T-helper 17 cell (primary cell): ENCODE data around the gene IFT172. TPM values are rescaled to one million over a fixed set of nuclear protein-coding genes. Genes with fewer than 3 reads are reported as not detected.
"Not testable (repeated sequence)": the region's sequence is repeated elsewhere in the genome, so short reads cannot be mapped to it uniquely, and the experiment has no call there.

Experiments used
- ATAC-seq: fragments of 150-1000 bp; cut with Tn5 transposase; 2 replicates; pipeline ENCODE4 v1.10.0; 2021; ENCODE audit warnings: mild to moderate bottlenecking, moderate library complexity
- DNase-seq, 3 donors: peaks; one replicate each; pipeline versions ENCODE4 v3.0.0 to v3.0.0-alpha.2; 2020 to 2021
- H3K9me3 ChIP-seq: one replicate; pipeline ENCODE4 v1.7.0; 2013; ENCODE audit warnings: low read length, mild to moderate bottlenecking; ENCODE audit not compliant: control insufficient read depth, poor library complexity, severe bottlenecking
- H3K27ac Mint-ChIP-seq: one replicate; pipeline ENCODE4 v1.8.0; 2022; ENCODE audit warnings: mild to moderate bottlenecking, moderate library complexity, mixed read lengths
- H3K27me3 Mint-ChIP-seq: one replicate; pipeline ENCODE4 v1.8.0; 2022; ENCODE audit warnings: mixed read lengths
- H3K36me3 Mint-ChIP-seq: one replicate; pipeline ENCODE4 v1.8.0; 2022; ENCODE audit warnings: low read depth, mixed read lengths
- H3K4me1 Mint-ChIP-seq: one replicate; pipeline ENCODE4 v1.8.0; 2022; ENCODE audit warnings: mild to moderate bottlenecking, mixed read lengths
- H3K4me3 Mint-ChIP-seq: one replicate; pipeline ENCODE4 v1.8.0; 2022; ENCODE audit warnings: mild to moderate bottlenecking, moderate library complexity, mixed read lengths
- total RNA-seq, 4 donors: library from RNA in 2 of 4; stranded (reverse) in 2 of 4; gene quantifications; one replicate each; pipeline ENCODE4 v1.2.3 and lab custom pipeline; 2022 to 2026

Gene IFT172
- total RNA-seq = 10 to 100 TPM in 1 of 2 donors, 1 to 10 TPM in 1; 7.2 to 14.1 TPM
- total RNA-seq (lab: John Stamatoyannopoulos, UW) = 15.8 to 18.0 reads per million in 2 donors

DNA sequence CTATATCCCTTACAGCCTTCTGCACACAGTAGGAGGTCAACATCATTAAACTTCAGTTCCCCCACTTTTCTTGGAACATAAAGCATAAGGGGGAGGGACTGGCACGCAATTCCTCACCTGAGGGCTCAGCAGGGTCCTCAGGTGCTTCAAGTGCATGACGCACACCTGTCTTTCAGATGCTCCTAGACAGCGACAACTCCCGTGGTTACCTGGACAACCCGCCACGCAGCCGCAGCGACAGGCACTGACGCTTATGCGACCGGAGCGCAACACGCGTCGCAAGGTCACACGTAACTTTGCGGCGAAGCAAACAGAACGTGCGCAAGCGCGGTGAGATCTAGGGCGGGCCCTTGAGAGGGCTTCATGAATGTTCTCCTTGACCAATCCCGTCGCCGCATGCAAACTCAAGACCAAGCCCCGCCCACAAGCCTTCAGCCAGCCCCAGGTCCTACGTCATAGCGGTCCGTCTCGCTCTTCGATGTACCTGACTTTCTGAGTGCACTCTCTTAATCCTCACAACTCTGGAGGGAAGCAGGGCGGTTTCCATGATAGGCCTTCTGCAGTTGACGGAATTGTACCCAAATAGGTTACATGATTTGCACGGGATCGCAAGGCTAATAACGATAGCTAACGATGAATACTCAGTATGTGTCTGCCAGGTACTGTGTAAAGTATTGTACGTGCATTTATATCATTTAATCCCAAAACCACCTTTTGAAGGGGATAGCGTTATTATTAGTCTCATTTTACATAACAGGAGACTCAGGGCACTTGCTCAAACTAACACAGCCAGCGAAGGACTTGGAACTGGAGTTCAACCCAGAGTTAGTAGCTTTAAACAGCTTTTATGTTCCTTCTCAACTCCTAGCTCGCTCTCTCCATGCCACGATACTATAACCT lies at the start of gene IFT172:
Gene IFT172, minus strand, starts transcription at position 246 of the 900 bp plus-strand sequence. Its CDS starts 90 bp downstream, at position 156.
- H3K27me3 Mint-ChIP-seq = peaks cover 10% of the 10 kb centered on the region
- peak; percentile 90 for ATAC-seq
- no peaks in the 10 kb centered on the region for H3K36me3 Mint-ChIP-seq

DNA sequence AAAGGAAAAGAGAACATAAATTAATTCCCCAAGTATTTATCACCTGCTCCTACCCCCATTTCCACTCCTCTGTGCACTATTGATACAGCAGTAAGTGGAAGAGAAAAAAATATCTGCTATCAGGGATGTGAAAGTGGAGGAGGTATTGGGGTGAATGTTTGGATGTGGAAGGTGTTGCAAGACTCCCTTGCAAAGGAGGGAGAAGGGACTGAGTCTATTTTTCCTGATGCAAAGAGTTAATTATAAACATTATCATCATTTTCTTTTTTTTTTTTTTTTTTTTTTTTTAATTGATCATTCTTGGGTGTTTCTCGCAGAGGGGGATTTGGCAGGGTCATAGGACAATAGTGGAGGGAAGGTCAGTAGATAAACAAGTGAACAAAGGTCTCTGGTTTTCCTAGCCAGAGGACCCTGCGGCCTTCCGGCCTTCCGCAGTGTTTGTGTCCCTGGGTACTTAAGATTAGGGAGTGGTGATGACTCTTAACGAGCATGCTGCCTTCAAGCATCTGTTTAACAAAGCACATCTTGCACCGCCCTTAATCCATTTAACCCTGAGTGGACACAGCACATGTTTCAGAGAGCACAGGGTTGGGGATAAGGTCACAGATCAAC lies 49.4 kb upstream of the IFT172 start:
- H3K9me3 ChIP-seq, H3K36me3 Mint-ChIP-seq, DNase-seq, H3K4me1 Mint-ChIP-seq, H3K4me3 Mint-ChIP-seq, ATAC-seq: not testable (repeated sequence)
- Mint-ChIP-seq H3K27me3 (peaks cover 18% of the 10 kb centered on the region), H3K27ac (peak overlapping the region; percentile 21)

More for the DNA sequence above, at the start of gene IFT172:
- peak; percentile 94 to 99 (median 98) for DNase-seq
- no peaks in the 10 kb centered on the region for H3K9me3 ChIP-seq
- Mint-ChIP-seq H3K4me1 (peaks cover 15% of the 10 kb centered on the region), H3K4me3 (peak within 1 kb of the TSS; percentile 88), H3K27ac (peak within 1 kb of the TSS; percentile 95)

DNA sequence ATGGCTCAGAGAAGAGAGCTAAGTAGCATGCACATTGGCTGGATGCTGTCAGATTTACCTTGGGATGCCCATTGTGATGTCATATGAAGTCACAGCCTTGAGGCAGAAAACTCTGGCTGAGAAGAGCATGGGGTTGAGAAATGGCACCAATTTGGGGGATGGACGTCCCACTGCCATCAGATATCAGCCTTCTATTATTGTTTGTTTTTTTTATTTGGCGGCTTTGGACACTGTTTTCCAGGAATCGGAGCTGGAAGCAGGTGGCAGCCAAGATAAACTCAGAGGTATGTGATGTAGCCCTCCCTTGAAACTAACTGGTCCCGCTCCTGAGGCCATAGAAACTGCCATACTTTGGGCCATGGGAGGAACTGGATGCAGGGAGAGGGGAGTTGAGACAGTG lies 47.7 kb upstream of the IFT172 start:
- Mint-ChIP-seq H3K4me1 (peaks cover 2% of the 10 kb centered on the region), H3K27me3 (peaks cover 18% of the 10 kb centered on the region), H3K4me3 (no peak overlapping the region), H3K36me3 (no peaks in the 10 kb centered on the region), H3K27ac (no peak overlapping the region)
- H3K9me3 ChIP-seq = no peaks in the 10 kb centered on the region
- ATAC-seq = no peak
- no peak for DNase-seq

DNA sequence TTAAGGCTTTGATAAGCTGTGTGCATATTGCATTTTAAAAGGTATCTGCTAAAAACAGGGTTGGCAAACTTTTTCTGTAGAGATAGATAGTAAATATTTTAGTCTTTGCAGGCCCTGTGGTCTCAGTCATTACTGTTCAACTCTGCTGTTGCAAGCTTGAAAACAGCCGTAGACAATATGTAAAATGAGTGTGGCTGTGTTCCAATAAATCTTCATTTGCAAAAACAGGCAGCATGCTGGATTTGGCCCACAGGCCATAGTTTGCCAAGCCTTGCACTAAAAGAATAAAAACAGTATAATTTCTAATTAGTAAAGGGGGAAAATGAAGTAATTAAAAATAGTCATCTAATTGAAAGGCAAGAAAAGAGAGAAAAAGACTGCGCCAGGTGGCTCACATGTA lies 42.4 kb upstream of the IFT172 start:
- DNase-seq = no peak
- Mint-ChIP-seq H3K4me3 (no peak overlapping the region), H3K36me3 (peaks cover 3% of the 10 kb centered on the region), H3K27ac (no peak overlapping the region), H3K27me3 (peaks cover 8% of the 10 kb centered on the region), H3K4me1 (peaks cover 2% of the 10 kb centered on the region)
- no peaks in the 10 kb centered on the region for H3K9me3 ChIP-seq
- no peak for ATAC-seq

DNA sequence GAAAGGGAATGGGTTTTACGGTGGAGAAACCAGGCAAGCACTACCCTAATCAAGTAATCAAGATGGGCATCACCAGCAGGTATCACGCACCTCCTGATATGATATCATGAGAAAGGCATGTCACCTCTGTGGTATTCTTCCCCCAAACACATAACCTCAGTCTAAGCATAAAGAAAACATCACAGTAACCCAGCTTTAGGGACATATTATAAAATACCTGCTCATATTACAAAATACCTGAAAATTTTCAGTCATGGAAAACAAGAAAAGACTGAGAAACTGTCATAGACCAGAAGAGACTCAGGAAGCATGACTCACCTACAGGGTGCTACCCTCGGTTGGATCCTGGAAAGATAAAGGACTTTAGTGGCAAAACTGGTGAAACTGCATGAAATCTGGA lies 37.6 kb upstream of the IFT172 start:
- DNase-seq (no peak), ATAC-seq (no peak)
- peaks cover 7% of the 10 kb centered on the region for H3K36me3 Mint-ChIP-seq
- no peak overlapping the region for H3K27ac Mint-ChIP-seq
- no peak overlapping the region for H3K4me3 Mint-ChIP-seq
- H3K27me3 Mint-ChIP-seq = peaks cover 48% of the 10 kb centered on the region
- no peaks in the 10 kb centered on the region for H3K4me1 Mint-ChIP-seq
- no peaks in the 10 kb centered on the region for H3K9me3 ChIP-seq

DNA sequence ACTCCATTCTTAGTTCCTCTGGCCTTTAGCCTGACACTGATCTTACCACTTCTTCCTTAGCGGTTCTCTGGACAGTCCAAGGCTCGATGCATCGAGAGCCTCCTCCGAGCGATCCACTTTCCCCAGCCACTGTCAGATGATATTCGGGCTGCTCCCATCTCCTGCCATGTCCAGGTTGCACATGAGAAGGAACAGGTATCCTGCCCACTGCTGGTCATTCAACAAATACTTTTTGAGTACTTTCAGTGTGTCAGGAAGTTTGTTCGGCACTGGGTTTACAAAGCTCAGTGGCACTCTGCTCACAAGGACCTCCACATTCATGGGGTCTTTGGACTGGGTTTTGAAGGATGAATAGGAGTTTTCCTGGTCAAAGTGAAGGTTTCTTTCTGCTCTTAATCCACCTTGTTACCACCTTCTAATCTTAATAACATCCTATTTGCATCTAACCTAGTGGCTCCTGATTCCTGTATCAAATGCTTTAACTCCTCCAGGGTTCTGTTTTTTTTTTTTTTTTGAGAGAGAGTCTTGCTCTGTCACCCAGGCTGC lies 32.9 kb upstream of the IFT172 start:
- ATAC-seq (no peak), DNase-seq (no peak)
- peaks cover 7% of the 10 kb centered on the region for H3K36me3 Mint-ChIP-seq
- no peaks in the 10 kb centered on the region for H3K4me1 Mint-ChIP-seq
- H3K4me3 Mint-ChIP-seq = no peak overlapping the region
- no peaks in the 10 kb centered on the region for H3K9me3 ChIP-seq
- H3K27ac Mint-ChIP-seq = no peak overlapping the region
- peaks cover 67% of the 10 kb centered on the region for H3K27me3 Mint-ChIP-seq

GRCh38 chr2:27520316-27520715 lies 30.8 kb upstream of the IFT172 start:
- Mint-ChIP-seq H3K36me3 (peaks cover 7% of the 10 kb centered on the region), H3K4me3 (no peak overlapping the region), H3K27me3 (peaks cover 65% of the 10 kb centered on the region), H3K4me1 (no peaks in the 10 kb centered on the region), H3K27ac (no peak overlapping the region)
- ATAC-seq (no peak), DNase-seq (no peak)
- no peaks in the 10 kb centered on the region for H3K9me3 ChIP-seq

DNA sequence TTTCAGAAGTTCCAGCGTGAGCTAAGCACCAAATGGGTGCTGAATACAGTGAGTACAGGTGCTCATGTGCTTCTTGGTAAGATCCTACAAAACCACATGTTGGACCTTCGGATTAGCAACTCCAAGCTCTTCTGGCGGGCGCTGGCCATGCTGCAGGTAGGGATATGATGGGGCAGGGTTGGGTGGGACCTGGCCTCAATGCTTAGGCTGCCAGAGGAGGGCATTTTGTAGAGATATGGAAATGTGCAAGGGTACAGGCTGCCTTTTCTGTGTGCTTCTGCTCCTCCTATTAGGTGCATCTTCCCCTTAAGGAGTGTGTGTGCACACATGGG lies 29.2 kb upstream of the IFT172 start:
- Mint-ChIP-seq H3K27me3 (peaks cover 58% of the 10 kb centered on the region), H3K4me3 (no peak overlapping the region), H3K36me3 (peaks cover 5% of the 10 kb centered on the region), H3K4me1 (no peaks in the 10 kb centered on the region), H3K27ac (no peak overlapping the region)
- H3K9me3 ChIP-seq = no peaks in the 10 kb centered on the region
- ATAC-seq = no peak
- DNase-seq = no peak

- no peak overlapping the region for H3K4me3 Mint-ChIP-seq
- no peak for DNase-seq
- no peaks in the 10 kb centered on the region for H3K4me1 Mint-ChIP-seq
- no peak overlapping the region for H3K27ac Mint-ChIP-seq
- peaks cover 5% of the 10 kb centered on the region for H3K36me3 Mint-ChIP-seq
- H3K27me3 Mint-ChIP-seq = peaks cover 54% of the 10 kb centered on the region
- no peaks in the 10 kb centered on the region for H3K9me3 ChIP-seq
- no peak for ATAC-seq
Observed at GRCh38 chr2:27518113-27518781, 28.7 kb upstream of the IFT172 start.

DNA sequence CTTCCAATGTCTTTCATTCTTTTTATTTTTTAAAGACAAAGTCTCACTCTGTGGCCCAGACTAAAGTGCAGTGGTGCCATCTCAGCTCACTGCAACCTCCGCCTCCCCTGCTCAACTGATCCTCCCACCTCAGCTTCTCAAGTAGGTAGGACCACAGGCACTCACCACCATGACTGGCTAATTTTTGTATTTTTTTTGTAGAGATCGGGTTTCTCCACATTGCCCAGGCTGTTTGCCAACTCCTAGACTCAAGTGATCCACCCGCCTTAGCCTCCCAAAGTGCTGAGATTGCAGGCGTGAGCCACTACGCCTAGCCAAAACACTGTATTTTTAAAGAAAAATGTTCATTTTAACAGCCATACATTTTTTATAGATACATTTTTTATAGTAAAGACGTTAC lies 19.8 kb upstream of the IFT172 start:
- Mint-ChIP-seq H3K36me3 (no peaks in the 10 kb centered on the region), H3K27ac (no peak overlapping the region), H3K27me3 (peaks cover 19% of the 10 kb centered on the region), H3K4me1 (no peaks in the 10 kb centered on the region), H3K4me3 (no peak overlapping the region)
- DNase-seq (no peak), ATAC-seq (no peak)
- H3K9me3 ChIP-seq = no peaks in the 10 kb centered on the region

DNA sequence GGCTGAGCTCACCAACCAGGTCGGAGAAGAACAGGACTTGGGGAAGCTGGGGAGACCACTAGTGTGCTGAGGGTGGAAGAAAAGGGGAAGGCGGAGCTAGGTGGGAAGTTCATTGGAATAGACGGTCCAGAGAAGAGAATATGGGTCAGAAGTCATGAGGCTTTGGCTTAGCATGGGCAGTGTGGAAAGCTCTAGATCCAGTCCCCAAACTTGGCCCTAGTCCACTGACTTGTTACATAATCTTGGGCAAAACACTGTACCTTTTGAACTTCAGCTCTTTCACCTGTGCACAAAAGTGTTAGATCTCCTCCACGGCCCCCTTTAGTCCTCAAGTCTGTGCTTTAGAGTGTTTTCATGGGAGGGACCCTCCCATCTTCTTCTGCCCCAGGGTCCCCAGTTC lies 17.8 kb upstream of the IFT172 start:
- peaks cover 3% of the 10 kb centered on the region for H3K36me3 Mint-ChIP-seq
- peaks cover 12% of the 10 kb centered on the region for H3K27me3 Mint-ChIP-seq
- H3K4me3 Mint-ChIP-seq = no peak overlapping the region
- no peak for ATAC-seq
- DNase-seq = no peak
- H3K9me3 ChIP-seq = no peaks in the 10 kb centered on the region
- no peak overlapping the region for H3K27ac Mint-ChIP-seq
- no peaks in the 10 kb centered on the region for H3K4me1 Mint-ChIP-seq

DNA sequence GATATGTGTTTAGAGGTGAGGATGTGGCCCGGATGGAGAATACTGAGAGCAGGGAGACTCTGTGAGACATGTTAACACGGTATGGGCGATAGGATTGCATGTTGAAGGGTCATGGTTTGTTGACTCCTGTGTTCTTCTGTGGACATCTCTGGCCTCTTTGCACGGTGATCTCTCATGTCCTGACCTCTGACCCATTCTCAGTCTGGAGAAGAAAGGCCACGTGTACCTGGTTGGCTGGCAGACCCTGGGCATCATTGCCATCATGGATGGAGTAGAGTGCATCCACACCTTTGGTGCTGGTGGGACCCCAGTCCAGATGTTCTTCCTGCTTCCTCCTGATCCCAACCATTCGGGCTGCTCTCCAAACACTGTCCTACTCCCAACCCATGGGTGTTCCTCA lies 17.0 kb upstream of the IFT172 start:
- Mint-ChIP-seq H3K4me3 (no peak overlapping the region), H3K4me1 (no peaks in the 10 kb centered on the region), H3K27ac (no peak overlapping the region), H3K27me3 (peaks cover 12% of the 10 kb centered on the region), H3K36me3 (peaks cover 3% of the 10 kb centered on the region)
- no peaks in the 10 kb centered on the region for H3K9me3 ChIP-seq
- ATAC-seq = no peak
- DNase-seq = no peak

GRCh38 chr2:27502142-27502541 lies 12.6 kb upstream of the IFT172 start:
- no peak for ATAC-seq
- Mint-ChIP-seq H3K27me3 (peaks cover 32% of the 10 kb centered on the region), H3K27ac (no peak overlapping the region), H3K36me3 (peaks cover 7% of the 10 kb centered on the region), H3K4me3 (no peak overlapping the region), H3K4me1 (peaks cover 4% of the 10 kb centered on the region)
- H3K9me3 ChIP-seq = no peaks in the 10 kb centered on the region
- no peak for DNase-seq
